ENCODE results near the gene SIRPB2. TPM values are rescaled to one million over a fixed set of nuclear protein-coding genes. Genes with fewer than 3 reads are reported as not detected.

SIRPB2 gene
- total RNA-seq, 3 donors from 2014 or later: 0.87 to 5.4 (median 3.4) TPM

- intact Hi-C loops (cut with DNase I, micrococcal nuclease): no loop called here
- peaks cover 23% of the 10 kb centered on the region for H3K36me3 ChIP-seq (ENCODE audit: low read depth)
These were observed 40.2 kb downstream of the SIRPB2 start for GRCh38 chr20:1450926-1451491.

DNA sequence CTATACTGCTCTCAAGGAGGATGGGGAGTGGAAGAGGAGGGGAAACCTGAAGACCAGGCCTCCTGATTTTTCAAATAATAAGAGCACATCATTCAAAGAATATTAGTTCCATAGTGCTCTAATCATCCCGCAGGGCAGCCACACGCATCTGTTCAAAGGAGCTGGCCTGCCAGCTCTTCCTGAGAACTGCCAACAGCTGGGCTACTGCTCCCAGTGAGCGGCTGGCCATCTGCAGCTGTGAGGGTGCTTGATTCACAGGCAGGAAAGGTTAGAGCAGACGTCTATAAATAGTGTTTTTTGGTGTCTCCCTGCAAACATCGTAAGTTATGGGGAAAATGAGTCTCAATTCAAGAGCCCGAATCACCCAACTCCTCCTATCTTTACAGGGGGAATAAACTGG is 41.9 kb downstream of the SIRPB2 start:
- no peak overlapping the region for H3K4me3 ChIP-seq
- ATAC-seq (no peak), DNase-seq (no peak)
- TF ChIP-seq CTCF (IDR thresholded peaks at IDR 0.05): no peak
- peaks cover 34% of the 10 kb centered on the region for H3K36me3 ChIP-seq (ENCODE audit: low read depth)
- intact Hi-C loops (cut with DNase I, micrococcal nuclease): no loop called here
- H3K4me1 ChIP-seq (ENCODE audit: low read depth): no peaks in the 10 kb centered on the region
- no peaks in the 10 kb centered on the region for H3K9me3 ChIP-seq

More at GRCh38 chr20:1450926-1451491, 40.2 kb downstream of the SIRPB2 start:
- TF ChIP-seq CTCF (IDR thresholded peaks at IDR 0.05): no peak
- DNase-seq: no peak
- ATAC-seq: no peak
- Histone ChIP-seq H3K4me3 (no peak overlapping the region), H3K9me3 (no peaks in the 10 kb centered on the region), H3K4me1 (ENCODE audit: low read depth) (no peaks in the 10 kb centered on the region)

- intact Hi-C loops (cut with DNase I, micrococcal nuclease): no loop called here
- H3K36me3 ChIP-seq (ENCODE audit: low read depth): peaks cover 38% of the 10 kb centered on the region
- H3K4me3 ChIP-seq: no peak overlapping the region
- no peak for ATAC-seq
- H3K4me1 ChIP-seq (ENCODE audit: low read depth): no peaks in the 10 kb centered on the region
- no peak for DNase-seq
- no peak for TF ChIP-seq CTCF (IDR thresholded peaks at IDR 0.05)
- no peaks in the 10 kb centered on the region for H3K9me3 ChIP-seq
These were observed 43.1 kb downstream of the SIRPB2 start for GRCh38 chr20:1448081-1448620.

DNA sequence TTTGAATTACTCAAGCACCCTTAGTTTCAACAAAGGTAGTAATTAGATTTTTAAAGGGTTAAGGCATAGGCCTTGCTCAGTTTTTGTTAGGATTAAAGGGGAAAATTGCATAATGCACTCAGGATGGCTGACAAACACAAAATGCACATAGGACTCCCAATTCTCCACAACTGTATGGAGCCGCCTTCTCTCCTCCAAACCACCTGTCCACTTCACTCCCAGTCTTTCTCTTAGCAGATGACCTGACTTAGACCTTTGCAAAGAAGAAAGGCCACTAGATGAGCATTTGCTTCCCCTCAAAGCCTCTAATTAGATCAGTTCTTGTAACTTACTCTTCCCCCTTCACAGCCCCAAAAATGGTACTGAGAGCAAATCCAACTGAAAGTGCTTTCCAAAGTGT is 44.7 kb downstream of the SIRPB2 start:
- H3K4me3 ChIP-seq: no peak overlapping the region
- no peak for TF ChIP-seq CTCF (IDR thresholded peaks at IDR 0.05)
- no peak for DNase-seq
- H3K36me3 ChIP-seq (ENCODE audit: low read depth): peaks cover 34% of the 10 kb centered on the region
- no peaks in the 10 kb centered on the region for H3K4me1 ChIP-seq (ENCODE audit: low read depth)
- no peaks in the 10 kb centered on the region for H3K9me3 ChIP-seq
- ATAC-seq: no peak
- intact Hi-C loops (cut with DNase I, micrococcal nuclease): no loop called here

DNA sequence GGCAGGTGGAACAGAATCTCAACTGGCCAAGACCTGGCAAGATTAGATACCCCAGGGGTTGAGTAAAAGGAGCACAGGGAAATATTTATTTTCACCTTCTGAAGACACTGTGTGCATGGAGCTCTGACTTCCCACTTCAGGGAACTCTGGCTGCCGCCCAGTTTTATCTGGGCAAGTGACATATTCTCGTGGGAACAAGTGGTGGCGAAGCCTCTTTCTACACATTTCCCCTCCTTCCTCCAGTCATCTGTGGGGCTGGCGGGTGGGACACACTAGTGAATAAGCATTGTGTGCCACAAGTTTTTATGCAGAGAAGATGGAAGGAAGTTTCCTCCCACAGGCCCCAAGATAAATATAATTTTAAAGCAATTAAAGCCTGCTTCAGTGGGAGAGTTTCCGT is 48.1 kb downstream of the SIRPB2 start:
- DNase-seq: no peak
- ATAC-seq: no peak
- Histone ChIP-seq H3K9me3 (no peaks in the 10 kb centered on the region), H3K4me1 (ENCODE audit: low read depth) (peaks cover 2% of the 10 kb centered on the region), H3K4me3 (no peak overlapping the region), H3K36me3 (ENCODE audit: low read depth) (peaks cover 18% of the 10 kb centered on the region)
- intact Hi-C loops (cut with DNase I, micrococcal nuclease): no loop called here
- TF ChIP-seq CTCF (IDR thresholded peaks at IDR 0.05): no peak

Data from mucosa of descending colon (tissue), 3 donors.